ENCODE measurements around the gene OPRL1. TPM values are rescaled to one million over a fixed set of nuclear protein-coding genes. Genes with fewer than 3 reads are reported as not detected.

OPRL1 gene
- total and polyA plus RNA-seq, 5 donors = 0.50 to 1.3 (median 0.91) TPM

GRCh38 chr20:64101731-64102621 is 22.1 kb downstream of the OPRL1 start:
- H3K4me3 ChIP-seq (ENCODE audit: low read length) = peak overlapping the region; percentile 46
- no peak overlapping the region for H3K27ac ChIP-seq (ENCODE audit: low read length)
- H3K9me3 ChIP-seq (ENCODE audit: control insufficient read depth, low read length) = no peaks in the 10 kb centered on the region
- H3K4me1 ChIP-seq (ENCODE audit: control insufficient read depth, insufficient read depth, low read length) = no peaks in the 10 kb centered on the region
- intact Hi-C loops (cut with DNase I) = no loop called here
- WGBS = 7% methylated on average over 64 of the region's 64 CpGs
- peak; percentile 57 to 63 for ATAC-seq
- H3K27me3 ChIP-seq (ENCODE audit: control insufficient read depth, insufficient read depth) = no peaks in the 10 kb centered on the region
- peak; percentile 31 to 79 (median 76) for DNase-seq

- WGBS = 18% methylated on average over 30 of the region's 30 CpGs
- DNase-seq (peak; percentile 26 to 74 (median 71)), ATAC-seq (peak; percentile 51 to 52)
- intact Hi-C loops (cut with DNase I) = no loop called here
- Histone ChIP-seq H3K27ac (ENCODE audit: low read length) (no peak overlapping the region), H3K9me3 (ENCODE audit: control insufficient read depth, low read length) (no peaks in the 10 kb centered on the region), H3K27me3 (ENCODE audit: control insufficient read depth, insufficient read depth) (no peaks in the 10 kb centered on the region), H3K4me3 (ENCODE audit: low read length) (peak overlapping the region; percentile 46), H3K4me1 (ENCODE audit: control insufficient read depth, insufficient read depth, low read length) (no peaks in the 10 kb centered on the region)
Measured at GRCh38 chr20:64102647-64103354, 22.9 kb downstream of the OPRL1 start.

GRCh38 chr20:64103871-64104666 is 24.2 kb downstream of the OPRL1 start:
- no peak for ATAC-seq
- H3K27me3 ChIP-seq (ENCODE audit: control insufficient read depth, insufficient read depth) = no peaks in the 10 kb centered on the region
- 58% methylated on average over 20 of the region's 20 CpGs for WGBS

GRCh38 chr20:64104667-64105451 is 25.0 kb downstream of the OPRL1 start:
- Histone ChIP-seq H3K9me3 (ENCODE audit: control insufficient read depth, low read length) (no peaks in the 10 kb centered on the region), H3K27me3 (ENCODE audit: control insufficient read depth, insufficient read depth) (no peaks in the 10 kb centered on the region), H3K27ac (ENCODE audit: low read length) (no peak overlapping the region), H3K4me1 (ENCODE audit: control insufficient read depth, insufficient read depth, low read length) (no peaks in the 10 kb centered on the region), H3K4me3 (ENCODE audit: low read length) (no peak overlapping the region)
- ATAC-seq (no peak), DNase-seq (peak; percentile 8 to 35 (median 23))
- WGBS = 85% methylated on average over 25 of the region's 25 CpGs
- intact Hi-C loops (cut with DNase I) = no loop called here

More at GRCh38 chr20:64103871-64104666, 24.2 kb downstream of the OPRL1 start:
- H3K4me1 ChIP-seq (ENCODE audit: control insufficient read depth, insufficient read depth, low read length) = no peaks in the 10 kb centered on the region
- no peak overlapping the region for H3K4me3 ChIP-seq (ENCODE audit: low read length)
- peak in 2 of 3 donors; percentile 23 to 31 for DNase-seq
- intact Hi-C loops (cut with DNase I) = no loop called here
- H3K9me3 ChIP-seq (ENCODE audit: control insufficient read depth, low read length) = no peaks in the 10 kb centered on the region
- H3K27ac ChIP-seq (ENCODE audit: low read length) = no peak overlapping the region

GRCh38 chr20:64105846-64106434 is 26.1 kb downstream of the OPRL1 start:
- no peaks in the 10 kb centered on the region for H3K4me1 ChIP-seq (ENCODE audit: control insufficient read depth, insufficient read depth, low read length)
- H3K27me3 ChIP-seq (ENCODE audit: control insufficient read depth, insufficient read depth) = no peaks in the 10 kb centered on the region
- H3K4me3 ChIP-seq (ENCODE audit: low read length) = no peak overlapping the region
- ATAC-seq (no peak), DNase-seq (peak in 2 of 3 donors; percentile 9 to 24)
- no peaks in the 10 kb centered on the region for H3K9me3 ChIP-seq (ENCODE audit: control insufficient read depth, low read length)
- H3K27ac ChIP-seq (ENCODE audit: low read length) = no peak overlapping the region
- intact Hi-C loops (cut with DNase I) = no loop called here
- 92% methylated on average over 39 of the region's 39 CpGs for WGBS

- ATAC-seq (no peak), DNase-seq (peak; percentile 6 to 54 (median 21))
- Histone ChIP-seq H3K4me1 (ENCODE audit: control insufficient read depth, insufficient read depth, low read length) (no peaks in the 10 kb centered on the region), H3K27ac (ENCODE audit: low read length) (no peak overlapping the region), H3K4me3 (ENCODE audit: low read length) (no peak overlapping the region), H3K9me3 (ENCODE audit: control insufficient read depth, low read length) (no peaks in the 10 kb centered on the region), H3K27me3 (ENCODE audit: control insufficient read depth, insufficient read depth) (no peaks in the 10 kb centered on the region)
- intact Hi-C loops (cut with DNase I) = no loop called here
- WGBS = 90% methylated on average over 28 of the region's 28 CpGs
Measured at GRCh38 chr20:64106435-64106961, 26.6 kb downstream of the OPRL1 start.

GRCh38 chr20:64106981-64107735 is 27.3 kb downstream of the OPRL1 start, which contains the start of gene NPBWR2:
TSS of gene NPBWR2 (minus strand) at chr20:64107565. CDS start at chr20:64106831, 734 bp downstream.
- 54% methylated on average over 22 of the region's 22 CpGs for WGBS
- Histone ChIP-seq H3K4me1 (ENCODE audit: control insufficient read depth, insufficient read depth, low read length) (no peaks in the 10 kb centered on the region), H3K27ac (ENCODE audit: low read length) (no peak within 1 kb of the TSS), H3K27me3 (ENCODE audit: control insufficient read depth, insufficient read depth) (no peaks in the 10 kb centered on the region), H3K9me3 (ENCODE audit: control insufficient read depth, low read length) (no peaks in the 10 kb centered on the region), H3K4me3 (ENCODE audit: low read length) (no peak within 1 kb of the TSS)
- no peak for ATAC-seq
- intact Hi-C loops (cut with DNase I) = no loop called here
- peak; percentile 7 to 35 (median 20) for DNase-seq

- 61% methylated on average over 19 of the region's 19 CpGs for WGBS
- Histone ChIP-seq H3K4me3 (ENCODE audit: low read length) (no peak overlapping the region), H3K27me3 (ENCODE audit: control insufficient read depth, insufficient read depth) (no peaks in the 10 kb centered on the region), H3K4me1 (ENCODE audit: control insufficient read depth, insufficient read depth, low read length) (no peaks in the 10 kb centered on the region), H3K9me3 (ENCODE audit: control insufficient read depth, low read length) (no peaks in the 10 kb centered on the region), H3K27ac (ENCODE audit: low read length) (no peak overlapping the region)
- DNase-seq (peak; percentile 9 to 37 (median 30)), ATAC-seq (no peak)
- intact Hi-C loops (cut with DNase I) = no loop called here
Measured at GRCh38 chr20:64107736-64108457, 28.0 kb downstream of the OPRL1 start.
